MCF 10A (cell line): ENCODE results near the gene MEI4. TPM values are rescaled to one million over a fixed set of nuclear protein-coding genes. Genes with fewer than 3 reads are reported as not detected.

Experiments
- BruUV-seq: library from RNA; stranded (reverse); fragments of 400-500 nt; replicated peaks from 2 replicates; lab custom pipeline; 2021; lab: Mats Ljungman, UMichigan
- CTCF ChIA-PET: fragments of 300-600 bp; sonication (Branson Sonifier 250); formaldehyde crosslinking; extraction: SDS; loops from one replicate; lab custom pipeline; 2021; ENCODE audit warnings: antibody characterized with exemption, inconsistent platforms; lab: Yijun Ruan, JAX
- POLR2A ChIA-PET: fragments of 300-600, 350-650 bp; sonication (Branson Sonifier 250); formaldehyde crosslinking; extraction: SDS; loops from one replicate; lab custom pipeline; 2020; ENCODE audit warnings: antibody characterized with exemption, inconsistent platforms; lab: Yijun Ruan, JAX
- DNase-seq: peaks from one replicate; pipeline ENCODE4 v3.0.0-alpha.2; 2018; ENCODE audit not compliant: unreplicated experiment
- H3K27ac Mint-ChIP-seq: one replicate; pipeline ENCODE4 v1.8.0; 2022; ENCODE audit warnings: mild to moderate bottlenecking, low read depth, mixed read lengths; ENCODE audit not compliant: unreplicated experiment
- H3K27me3 Mint-ChIP-seq: one replicate; pipeline ENCODE4 v1.8.0; 2022; ENCODE audit warnings: mixed read lengths; ENCODE audit not compliant: insufficient read depth, unreplicated experiment
- H3K36me3 Mint-ChIP-seq: one replicate; pipeline ENCODE4 v1.8.0; 2022; ENCODE audit warnings: mild to moderate bottlenecking, moderate library complexity, mixed read lengths; ENCODE audit not compliant: insufficient read depth, unreplicated experiment
- H3K4me1 Mint-ChIP-seq: one replicate; pipeline ENCODE4 v1.8.0; 2022; ENCODE audit warnings: mixed read lengths; ENCODE audit not compliant: insufficient read depth, unreplicated experiment
- H3K4me3 Mint-ChIP-seq: one replicate; pipeline ENCODE4 v1.8.0; 2022; ENCODE audit warnings: mild to moderate bottlenecking, moderate library complexity, mixed read lengths; ENCODE audit not compliant: unreplicated experiment
- H3K9me3 Mint-ChIP-seq: one replicate; pipeline ENCODE4 v1.8.0; 2022; ENCODE audit warnings: mixed read lengths; ENCODE audit not compliant: unreplicated experiment
- CTCF ChIP-seq: fragments of 200-600 bp; IDR thresholded peaks from one replicate; pipeline ENCODE4 v1.8.0; 2022; ENCODE audit warnings: antibody characterized with exemption, mild to moderate bottlenecking; ENCODE audit not compliant: unreplicated experiment
- intact Hi-C: fragments of 100-400 bp; cut with micrococcal nuclease; formaldehyde crosslinking; loops from 2 replicates; pipeline ENCODE4 v1.14.1; 2022
- total RNA-seq: library from RNA; stranded (reverse); gene quantifications from 2 replicates; pipeline ENCODE4 v1.2.3, GENCODE V29; 2022

MEI4 gene
- total RNA-seq, 1 experiment from 2014 or later: not detected

GRCh38 chr6:77773157-77773822 lies 120.5 kb downstream of the MEI4 start:
- no TSS peak for BruUV-seq

GRCh38 chr6:77774457-77774856 lies 121.6 kb downstream of the MEI4 start:
- no peak for DNase-seq
- no peaks in the 10 kb centered on the region for H3K27me3 Mint-ChIP-seq
- BruUV-seq: no TSS peak
- ChIA-PET POLR2A (no interaction called here), CTCF (no interaction called here)
- no peaks in the 10 kb centered on the region for H3K36me3 Mint-ChIP-seq
- intact Hi-C loops: no loop called here
- H3K4me3 Mint-ChIP-seq: no peak overlapping the region
- no peaks in the 10 kb centered on the region for H3K9me3 Mint-ChIP-seq
- TF ChIP-seq CTCF: no peak
- H3K27ac Mint-ChIP-seq: no peak overlapping the region
- no peaks in the 10 kb centered on the region for H3K4me1 Mint-ChIP-seq

More at GRCh38 chr6:77773157-77773822, 120.5 kb downstream of the MEI4 start:
- DNase-seq: no peak
- Mint-ChIP-seq H3K4me3 (no peak overlapping the region), H3K4me1 (no peaks in the 10 kb centered on the region), H3K27me3 (no peaks in the 10 kb centered on the region), H3K27ac (no peak overlapping the region), H3K36me3 (no peaks in the 10 kb centered on the region), H3K9me3 (no peaks in the 10 kb centered on the region)
- ChIA-PET CTCF (no interaction called here), POLR2A (no interaction called here)
- TF ChIP-seq CTCF: no peak
- intact Hi-C loops: no loop called here

GRCh38 chr6:77776441-77776840 lies 123.6 kb downstream of the MEI4 start:
- no peak for TF ChIP-seq CTCF
- Mint-ChIP-seq H3K27ac (no peak overlapping the region), H3K4me1 (no peaks in the 10 kb centered on the region), H3K4me3 (no peak overlapping the region), H3K36me3 (no peaks in the 10 kb centered on the region), H3K27me3 (no peaks in the 10 kb centered on the region), H3K9me3 (no peaks in the 10 kb centered on the region)
- ChIA-PET POLR2A (no interaction called here), CTCF (no interaction called here)
- DNase-seq: no peak
- intact Hi-C loops: no loop called here
- no TSS peak for BruUV-seq

GRCh38 chr6:77778527-77778926 lies 125.7 kb downstream of the MEI4 start:
- CTCF ChIA-PET: no interaction called here
- TF ChIP-seq CTCF: no peak
- H3K36me3 Mint-ChIP-seq: no peaks in the 10 kb centered on the region

More at GRCh38 chr6:77778527-77778926, 125.7 kb downstream of the MEI4 start:
- no peak overlapping the region for H3K4me3 Mint-ChIP-seq
- H3K4me1 Mint-ChIP-seq: no peaks in the 10 kb centered on the region
- no peak overlapping the region for H3K27ac Mint-ChIP-seq
- no peaks in the 10 kb centered on the region for H3K9me3 Mint-ChIP-seq
- no TSS peak for BruUV-seq
- no peaks in the 10 kb centered on the region for H3K27me3 Mint-ChIP-seq
- POLR2A ChIA-PET: no interaction called here
- intact Hi-C loops: no loop called here
- no peak for DNase-seq
